Measurements from ENCODE around the gene BMP7. TPM values are rescaled to one million over a fixed set of nuclear protein-coding genes. Genes with fewer than 3 reads are reported as not detected.
"Not testable (repeated sequence)": the region's sequence is repeated elsewhere in the genome, so short reads cannot be mapped to it uniquely, and the experiment has no call there.

The BMP7 gene
- total RNA-seq, 2 experiments from 2014 or later = not detected

- CTCF ChIA-PET = no interaction called here
- POLR2A ChIA-PET = no interaction called here
Measured at GRCh38 chr20:57199656-57200405, 66.6 kb downstream of the BMP7 start.

- CTCF ChIA-PET = no interaction called here
Measured at GRCh38 chr20:57198132-57199072, 68.0 kb downstream of the BMP7 start.

GRCh38 chr20:57197352-57198131 lies 68.9 kb downstream of the BMP7 start:
- CTCF ChIA-PET = no interaction called here
- POLR2A ChIA-PET = no interaction called here

More at GRCh38 chr20:57198132-57199072, 68.0 kb downstream of the BMP7 start:
- POLR2A ChIA-PET = no interaction called here

- ChIA-PET CTCF (no interaction called here), POLR2A (no interaction called here)
Measured at GRCh38 chr20:57195469-57196100, 70.9 kb downstream of the BMP7 start.

- CTCF ChIA-PET = no interaction called here
- POLR2A ChIA-PET = no interaction called here
Measured at GRCh38 chr20:57195023-57195422, 71.4 kb downstream of the BMP7 start.

GRCh38 chr20:57194154-57194553 lies 72.3 kb downstream of the BMP7 start:
- CTCF ChIA-PET = interaction anchor here (0.6 kb wide), 1 partner anchor 131 kb away, joined by 3 read pairs; no protein-coding TSS in a partner anchor
- POLR2A ChIA-PET = no interaction called here

- ChIA-PET POLR2A (no interaction called here), CTCF (no interaction called here)
Measured at GRCh38 chr20:57193094-57193493, 73.3 kb downstream of the BMP7 start.

- ChIA-PET POLR2A (no interaction called here), CTCF (no interaction called here)
Measured at GRCh38 chr20:57192311-57192710, 74.1 kb downstream of the BMP7 start.

- POLR2A ChIA-PET, CTCF ChIA-PET: not testable (repeated sequence)
Measured at GRCh38 chr20:57191265-57191638, 75.2 kb downstream of the BMP7 start.

GRCh38 chr20:57190536-57191264 lies 75.7 kb downstream of the BMP7 start:
- ChIA-PET CTCF (no interaction called here), POLR2A (no interaction called here)

GRCh38 chr20:57189713-57190112 lies 76.7 kb downstream of the BMP7 start:
- CTCF ChIA-PET = interaction anchor here (0.6 kb wide), 1 partner anchor 75 kb away, joined by 3 read pairs; no protein-coding TSS in a partner anchor
- POLR2A ChIA-PET = no interaction called here

GRCh38 chr20:57188576-57189079 lies 77.8 kb downstream of the BMP7 start:
- POLR2A ChIA-PET = no interaction called here
- CTCF ChIA-PET = no interaction called here

GRCh38 chr20:57188056-57188455 lies 78.4 kb downstream of the BMP7 start:
- ChIA-PET POLR2A (no interaction called here), CTCF (no interaction called here)

- POLR2A ChIA-PET = no interaction called here
- CTCF ChIA-PET = no interaction called here
Measured at GRCh38 chr20:57187068-57187634, 79.3 kb downstream of the BMP7 start.

- POLR2A ChIA-PET = no interaction called here
Measured at GRCh38 chr20:57186192-57186591, 80.2 kb downstream of the BMP7 start.

GRCh38 chr20:57185188-57185743 lies 81.2 kb downstream of the BMP7 start:
- CTCF ChIA-PET = no interaction called here
- POLR2A ChIA-PET = no interaction called here

More at GRCh38 chr20:57186192-57186591, 80.2 kb downstream of the BMP7 start:
- CTCF ChIA-PET = no interaction called here

- CTCF ChIA-PET = no interaction called here
- POLR2A ChIA-PET = no interaction called here
Measured at GRCh38 chr20:57183457-57184009, 82.9 kb downstream of the BMP7 start.

- POLR2A ChIA-PET = no interaction called here
- CTCF ChIA-PET = no interaction called here
Measured at GRCh38 chr20:57181639-57182038, 84.8 kb downstream of the BMP7 start.
